ENCODE measurements around the gene CDH26. TPM values are rescaled to one million over a fixed set of nuclear protein-coding genes. Genes with fewer than 3 reads are reported as not detected.

CDH26 gene
- total and polyA plus RNA-seq, 2 of the 13 experiments (the other 11 are each of a cell fraction or from before 2014, with no cell fraction given), result 0.40 to 1.1 TPM

GRCh38 chr20:60046011-60046413 is 87.8 kb downstream of the CDH26 start:
- intact Hi-C loops (cut with micrococcal nuclease; ENCODE audit: unreplicated experiment) (no loop called here), in situ Hi-C loops (cut with HindIII; ENCODE audit: extremely low pct_ligation_motif_present, low pct_unique_long_range_greater_than_20kb) (no loop called here)
- peaks cover 0 to 2% of the 10 kb centered on the region in 2 experiments; a peak in 1 of 5 replicates for H3K27me3 ChIP-seq (ENCODE audit: control insufficient read depth in 1 of 2, insufficient read depth in 2 of 2, low read length in 2 of 2)
- DNase-seq (ENCODE audit: low spot score) (no peak), FAIRE-seq (no peak), ATAC-seq (no peak)
- WGBS (ENCODE audit: low lambda C conversion rate), result 10% methylated on average over 4 of the region's 4 CpGs
- no peak overlapping the region for H3K4me3 ChIP-seq (replicated peaks in 1 of 3; ENCODE audit: insufficient read depth in 1 of 3, low read depth in 2 of 3, low read length in 3 of 3)
- H3K27ac ChIP-seq (ENCODE audit: extremely low read length, insufficient read depth, low read length), result no peak overlapping the region
- BruUV-seq (replicated peaks), result no TSS peak
- no peak for TF ChIP-seq ZNF317 (CRISPR knock-in tag; IDR thresholded peaks at IDR 0.05)
- no peak for TF ChIP-seq EED (CRISPR knock-in tag; IDR thresholded peaks at IDR 0.05)
- no peak for TF ChIP-seq DNMT1 (CRISPR knock-in tag; IDR thresholded peaks at IDR 0.05)
- no peak overlapping the region for H2AFZ ChIP-seq (ENCODE audit: low read length)
- H3K4me1 ChIP-seq (ENCODE audit: insufficient read depth, low read length), result no peaks in the 10 kb centered on the region
- H3K36me3 ChIP-seq (replicated peaks in 1 of 2; ENCODE audit: control insufficient read depth in 1 of 2, insufficient read depth in 2 of 2, low read length in 2 of 2), result no peaks in the 10 kb centered on the region
- no peaks in the 10 kb centered on the region for H3K9me3 ChIP-seq (ENCODE audit: low read length)
- CTCF ChIA-PET (ENCODE audit: low intra/inter-chr PET ratio, low total read pairs), result no interaction called here
- no peak overlapping the region for H3K4me2 ChIP-seq (ENCODE audit: low read depth, low read length)
- no peak overlapping the region for H3K9ac ChIP-seq (ENCODE audit: insufficient read depth, low read depth, low read length)
- POLR2A ChIA-PET, result no interaction called here
- no peaks in the 10 kb centered on the region for H4K20me1 ChIP-seq (ENCODE audit: insufficient read depth, low read length)
- no peaks in the 10 kb centered on the region for H3K79me2 ChIP-seq (ENCODE audit: insufficient read depth, low read length)

GRCh38 chr20:60046436-60046835 is 88.2 kb downstream of the CDH26 start:
- no TSS peak for BruUV-seq (replicated peaks)
- CTCF ChIA-PET (ENCODE audit: low intra/inter-chr PET ratio, low total read pairs), result no interaction called here
- intact Hi-C loops (cut with micrococcal nuclease; ENCODE audit: unreplicated experiment) (no loop called here), in situ Hi-C loops (cut with HindIII; ENCODE audit: extremely low pct_ligation_motif_present, low pct_unique_long_range_greater_than_20kb) (no loop called here)
- Histone ChIP-seq H4K20me1 (ENCODE audit: insufficient read depth, low read length) (no peaks in the 10 kb centered on the region), H3K4me1 (ENCODE audit: insufficient read depth, low read length) (no peaks in the 10 kb centered on the region), H2AFZ (ENCODE audit: low read length) (no peak overlapping the region), H3K27ac (ENCODE audit: extremely low read length, insufficient read depth, low read length) (no peak overlapping the region), H3K36me3 (replicated peaks in 1 of 2; ENCODE audit: control insufficient read depth in 1 of 2, insufficient read depth in 2 of 2, low read length in 2 of 2) (no peaks in the 10 kb centered on the region), H3K4me3 (replicated peaks in 1 of 3; ENCODE audit: insufficient read depth in 1 of 3, low read depth in 2 of 3, low read length in 3 of 3) (no peak overlapping the region), H3K4me2 (ENCODE audit: low read depth, low read length) (no peak overlapping the region), H3K79me2 (ENCODE audit: insufficient read depth, low read length) (no peaks in the 10 kb centered on the region), H3K27me3 (ENCODE audit: control insufficient read depth in 1 of 2, insufficient read depth in 2 of 2, low read length in 2 of 2) (peaks cover 0 to 2% of the 10 kb centered on the region in 2 experiments; a peak in 1 of 5 replicates), H3K9me3 (ENCODE audit: low read length) (no peaks in the 10 kb centered on the region), H3K9ac (ENCODE audit: insufficient read depth, low read depth, low read length) (no peak overlapping the region)
- no peak for DNase-seq (ENCODE audit: low spot score)
- POLR2A ChIA-PET, result no interaction called here
- no peak for FAIRE-seq
- ATAC-seq, result no peak
- TF ChIP-seq NRL (CRISPR knock-in tag; IDR thresholded peaks at IDR 0.05; ENCODE audit: borderline replicate concordance), result no peak
- TF ChIP-seq IKZF5 (CRISPR knock-in tag; IDR thresholded peaks at IDR 0.05), result no peak
- TF ChIP-seq ZNF761 (CRISPR knock-in tag; conservative IDR thresholded peaks at IDR 0.05), result no peak
- TF ChIP-seq ZNF879 (CRISPR knock-in tag; IDR thresholded peaks at IDR 0.05), result no peak
- TF ChIP-seq SNAPC5 (CRISPR knock-in tag; IDR thresholded peaks at IDR 0.05; ENCODE audit: borderline replicate concordance), result no peak
- no peak for TF ChIP-seq STAG1 (CRISPR knock-in tag; IDR thresholded peaks at IDR 0.05)
- 40% methylated on average over 2 of the region's 2 CpGs for WGBS (ENCODE audit: low lambda C conversion rate)

Data from HepG2 (cell line).